Activated T-cell treated with anti-CD3 and anti-CD28 coated beads, Interleukin-2, amount 50 U/mL, for 48 hours (primary cell): ENCODE results near the gene VPS9D1.
"Not testable (repeated sequence)": the region's sequence is repeated elsewhere in the genome, so short reads cannot be mapped to it uniquely, and the experiment has no call there.

Experiments used
- DNase-seq, 2 experiments: peaks; one replicate each; pipeline ENCODE4 v3.0.0-alpha.2; 2020

The VPS9D1 gene

DNA sequence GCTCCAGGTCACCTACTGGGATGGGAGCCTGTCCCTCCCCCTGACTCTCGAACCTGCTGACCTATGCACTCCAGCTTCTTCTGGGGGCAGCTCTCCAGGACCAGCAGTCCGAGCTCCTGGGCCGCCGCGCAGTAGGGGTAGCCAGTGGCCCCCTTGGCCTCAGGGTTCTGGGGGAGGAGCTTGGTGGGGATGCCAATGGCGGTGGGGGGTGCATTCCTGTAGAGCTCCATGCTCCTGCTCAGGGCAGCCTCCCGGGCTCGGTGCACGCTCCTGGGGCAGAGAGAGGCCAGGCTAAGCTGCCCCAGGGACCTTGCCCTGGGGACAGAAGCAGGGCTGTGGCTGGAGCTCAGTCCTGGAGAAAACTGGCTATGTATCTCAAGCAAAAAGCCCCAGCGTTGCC lies 11.5 kb downstream of the VPS9D1 start:
- DNase-seq = no peak

DNA sequence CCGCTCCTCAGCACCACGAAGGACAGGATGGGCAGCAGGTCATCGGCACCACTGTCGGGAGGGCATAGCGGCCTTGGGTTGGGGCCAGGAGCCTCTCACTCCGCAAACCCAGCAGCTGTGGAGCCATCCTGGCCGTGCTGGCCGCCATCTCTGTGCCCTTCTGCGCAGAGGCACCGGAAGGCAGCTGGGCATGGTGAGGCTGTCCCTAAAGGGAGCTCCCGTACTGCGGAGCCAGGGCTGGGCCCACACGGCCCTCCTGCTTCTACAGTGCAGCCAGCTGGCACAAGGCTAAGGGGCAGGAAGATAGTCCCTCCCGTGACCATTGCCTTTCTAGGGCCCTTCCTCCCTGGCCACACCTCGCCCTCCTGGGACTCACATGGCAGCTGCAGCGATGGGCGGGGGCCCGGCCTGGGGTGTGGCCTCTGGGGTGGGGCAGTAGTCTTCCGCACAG lies 12.2 kb downstream of the VPS9D1 start:
- no peak for DNase-seq

DNA sequence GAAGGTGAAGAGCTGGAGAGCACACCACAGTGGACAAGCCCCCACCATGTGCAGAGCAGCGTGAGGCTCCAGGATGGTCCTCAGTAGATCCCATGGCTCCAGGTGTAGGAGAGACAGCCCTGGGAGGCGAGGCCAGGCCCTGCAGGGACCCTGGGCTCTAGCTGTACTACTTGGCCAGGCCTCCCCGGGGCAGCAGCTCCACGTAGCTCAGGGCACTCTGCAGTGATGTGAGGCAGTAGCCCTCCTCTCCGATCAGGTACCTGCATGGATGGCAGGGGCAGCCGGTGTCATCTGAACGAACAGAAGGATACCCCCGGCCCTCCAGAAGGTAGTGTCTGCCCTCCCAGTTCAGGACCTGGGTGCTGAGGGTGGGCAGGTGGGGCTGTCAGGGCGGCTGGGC lies 13.0 kb downstream of the VPS9D1 start:
- DNase-seq = no peak

DNA sequence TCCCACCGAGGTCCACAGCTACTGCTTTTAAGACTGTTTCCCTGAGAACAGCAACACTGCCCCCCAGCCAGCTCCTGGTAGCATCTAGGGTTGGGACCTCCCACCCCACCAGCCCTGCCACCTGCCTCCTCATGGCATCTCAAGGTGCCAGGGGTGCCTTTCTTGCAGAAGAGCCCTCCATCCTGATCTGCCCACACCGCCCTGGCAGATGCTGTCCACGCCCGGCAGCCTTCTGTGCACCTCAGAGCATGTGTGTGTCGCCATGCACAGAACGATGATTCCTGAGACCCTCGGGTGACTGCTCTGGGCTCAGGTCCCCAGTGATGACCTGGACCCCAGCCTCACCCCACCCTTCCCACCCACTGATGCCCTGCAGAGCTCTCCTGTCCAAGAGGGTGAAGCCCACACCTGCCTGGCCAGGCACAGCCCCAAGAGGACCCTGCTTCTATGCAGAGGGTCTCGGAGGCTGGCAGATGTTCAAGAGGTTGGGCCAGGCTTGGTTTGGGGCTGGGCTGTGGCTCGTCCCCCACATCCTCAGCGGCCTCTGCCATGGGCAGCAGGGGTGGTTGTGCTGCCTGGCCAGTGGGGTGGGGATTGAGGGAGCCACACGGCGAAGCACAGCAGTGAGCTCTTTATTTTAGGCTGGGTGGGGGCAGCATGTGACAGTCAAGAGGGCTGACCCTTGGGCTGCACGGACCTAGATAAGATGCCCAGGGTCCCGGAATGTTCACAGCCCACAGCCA lies 14.0 kb downstream of the VPS9D1 start:
- DNase-seq = no peak

DNA sequence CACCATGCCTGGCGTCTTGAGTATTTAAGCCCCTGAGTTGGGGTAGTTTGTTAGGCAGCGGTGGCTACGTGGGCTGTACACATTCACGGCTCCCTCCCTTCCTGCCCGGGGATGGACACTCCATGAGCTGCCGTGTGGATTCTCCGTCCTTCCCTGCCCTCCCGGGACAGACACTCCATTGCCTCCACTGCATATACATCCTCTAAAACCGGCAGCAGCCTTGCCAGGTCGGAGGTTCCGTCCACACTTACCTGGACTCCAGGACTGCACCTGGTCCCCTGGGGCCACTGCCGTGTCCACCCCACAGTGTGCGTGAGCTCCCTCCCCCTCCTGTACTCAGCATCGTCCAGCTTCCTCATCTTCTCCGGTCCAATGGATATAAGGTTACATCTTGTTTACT lies 15.7 kb downstream of the VPS9D1 start:
- no peak for DNase-seq

DNA sequence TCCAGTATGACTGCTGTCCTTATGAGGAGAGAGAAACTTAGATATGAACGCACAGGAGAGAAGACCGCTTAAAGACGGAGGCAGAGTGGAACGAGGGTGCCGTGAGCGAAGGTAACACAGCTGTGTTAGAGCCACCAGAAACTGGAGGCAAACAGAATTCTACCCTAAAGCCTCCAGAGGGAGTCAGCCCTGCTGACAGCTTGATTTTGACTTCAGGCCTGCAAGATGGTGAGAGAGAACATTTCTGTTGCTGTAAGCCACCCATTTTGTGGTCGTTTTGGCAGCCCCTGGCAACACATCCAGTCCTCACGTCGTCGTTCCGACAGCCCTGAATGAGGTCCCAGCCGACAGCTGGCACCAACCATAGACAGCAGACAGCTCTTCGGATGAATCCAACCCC lies 16.4 kb downstream of the VPS9D1 start:
- DNase-seq = no peak

DNA sequence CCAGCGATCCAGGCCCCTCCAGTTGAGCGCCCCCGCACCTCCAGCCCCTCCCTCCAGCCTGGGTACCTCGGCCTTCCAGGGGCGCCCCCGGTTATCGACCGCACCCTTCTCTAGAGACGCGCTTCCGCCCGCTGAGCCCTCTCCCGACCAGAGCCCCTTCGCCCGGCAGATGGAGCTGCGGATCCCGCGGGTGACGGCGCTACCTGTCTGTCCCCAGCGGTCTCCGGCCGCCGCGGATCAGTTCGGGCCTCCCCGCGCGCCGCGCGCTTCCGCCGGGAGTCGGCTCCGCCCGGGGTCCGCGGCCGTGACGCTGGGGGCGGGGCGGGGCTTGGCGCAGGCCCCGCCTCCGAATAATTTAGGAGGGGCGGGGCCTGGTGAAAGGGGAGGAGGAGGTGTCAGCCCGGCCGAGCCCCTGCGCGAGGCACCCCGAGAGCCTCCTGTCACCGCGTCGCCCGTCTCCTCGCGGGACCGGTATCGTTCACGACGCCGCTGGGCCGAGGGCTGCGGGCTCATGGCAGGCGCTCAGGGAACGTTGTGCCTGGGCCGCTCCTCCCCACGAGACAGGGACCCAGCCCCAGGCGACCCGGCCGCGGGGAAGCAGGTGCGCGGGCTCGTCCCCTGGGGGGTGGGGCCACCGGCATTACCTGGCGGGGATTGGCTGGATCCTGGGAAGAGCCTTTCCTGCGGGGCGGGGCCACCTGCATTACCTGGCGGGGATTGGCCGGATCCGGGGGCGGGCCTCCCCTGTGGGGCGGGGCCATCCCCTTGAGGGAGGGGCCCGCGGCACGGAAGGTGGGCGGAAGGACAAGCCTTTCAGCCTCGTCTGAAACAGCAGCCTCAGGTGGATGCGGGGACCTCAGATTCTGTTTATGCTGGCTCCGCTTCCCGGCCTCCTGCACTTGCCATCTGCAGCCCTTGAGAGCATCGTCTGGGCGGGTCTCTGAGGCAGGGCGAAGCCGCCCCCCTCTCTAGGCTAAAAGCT lies 19.0 kb downstream of the VPS9D1 start, which contains the start of gene SPATA2L:
Gene SPATA2L (minus strand): TSS at position 281 of the 982 bp plus-strand sequence. CDS start 473 bp downstream, outside the sequence.
- peak; percentile 98 to 99 for DNase-seq

DNA sequence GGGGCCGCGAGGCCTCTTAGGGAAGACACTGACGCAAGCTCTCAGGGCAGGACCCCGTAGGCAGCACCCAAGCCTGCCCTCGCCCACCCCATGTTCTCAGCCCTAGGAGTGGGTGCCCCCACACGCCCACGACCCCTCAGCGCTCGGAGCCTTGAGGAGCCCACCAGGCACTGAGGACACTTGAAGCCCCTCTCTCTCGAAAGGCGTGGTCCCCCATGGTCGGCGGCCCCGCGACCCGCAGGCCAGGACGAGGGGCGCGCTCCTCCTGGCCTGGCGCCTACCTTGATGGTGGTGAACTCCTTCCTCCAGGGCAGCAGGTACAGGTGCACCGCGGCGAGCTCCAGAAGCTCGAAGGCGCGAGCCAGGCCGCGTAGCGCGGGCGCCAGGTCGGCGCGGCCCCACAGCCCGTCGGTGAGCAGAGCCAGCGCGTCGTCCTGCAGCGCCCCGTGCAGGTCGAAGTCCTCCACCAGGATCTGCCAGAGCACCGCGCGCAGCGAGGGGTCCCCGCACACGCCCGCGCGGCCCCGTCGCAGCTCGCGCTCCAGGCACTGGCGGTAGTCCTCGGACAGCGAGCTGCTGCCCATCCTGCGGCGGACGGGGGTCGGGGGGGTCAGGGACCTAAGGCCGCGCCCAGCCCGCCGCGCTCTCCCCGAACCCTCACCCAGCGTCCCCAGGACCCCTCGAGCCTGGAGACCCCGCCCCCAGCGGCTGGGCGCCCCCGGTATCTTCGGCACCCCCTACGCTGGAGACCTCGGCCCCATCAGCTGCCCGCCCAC lies 19.9 kb downstream of the VPS9D1 start:
- peak; percentile 58 to 69 for DNase-seq

DNA sequence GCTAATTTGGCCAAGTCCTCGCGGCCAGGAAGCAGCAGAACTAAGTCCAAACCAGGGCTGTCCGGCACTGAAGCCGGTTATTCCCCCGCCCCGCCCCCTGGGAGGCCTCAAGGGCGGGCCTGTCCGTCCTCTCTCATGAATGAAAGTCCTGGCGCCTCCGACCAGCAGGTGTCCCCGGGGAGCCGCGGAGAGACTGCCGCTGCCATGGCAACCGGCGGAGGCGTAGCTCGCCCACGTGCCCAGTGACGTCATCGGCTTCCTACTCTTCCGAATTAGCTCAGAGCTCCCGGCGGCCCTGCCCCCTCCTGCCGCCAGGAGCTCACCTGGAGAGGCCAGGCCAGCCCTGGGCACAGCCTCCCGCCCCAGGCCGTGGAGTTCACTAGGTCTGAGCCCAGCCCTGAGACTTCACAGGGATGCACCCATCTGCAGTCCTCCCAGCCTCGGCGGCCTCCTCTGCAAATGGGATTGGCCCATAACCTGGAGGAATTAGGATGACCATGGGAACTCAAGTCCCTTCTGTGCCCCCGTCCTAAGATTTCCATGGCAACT lies 20.5 kb downstream of the VPS9D1 start:
- peak; percentile 97 to 98 for DNase-seq

DNA sequence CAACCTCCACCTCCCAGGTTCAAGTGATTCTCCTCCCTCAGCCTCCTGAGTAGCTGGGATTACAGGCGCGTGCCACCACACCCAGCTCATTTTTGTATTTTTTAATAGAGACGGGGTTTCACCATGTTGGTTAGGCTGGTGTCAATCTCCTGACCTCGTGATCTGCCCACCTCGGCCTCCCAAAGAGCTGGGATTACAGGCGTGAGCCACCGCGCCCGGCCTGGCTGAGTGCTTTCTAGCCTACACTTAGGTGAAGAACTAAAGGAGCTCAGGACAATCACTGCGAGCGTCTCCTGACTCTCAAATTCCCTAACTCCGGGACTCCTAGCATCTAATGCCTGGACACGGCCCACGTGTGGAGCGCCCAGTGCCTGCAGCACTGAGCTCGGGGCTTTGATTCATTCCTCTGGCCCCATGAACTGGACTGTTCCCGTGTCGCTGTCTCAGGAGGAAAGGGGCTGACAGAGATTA lies 21.0 kb downstream of the VPS9D1 start:
- DNase-seq = not testable (repeated sequence)

DNA sequence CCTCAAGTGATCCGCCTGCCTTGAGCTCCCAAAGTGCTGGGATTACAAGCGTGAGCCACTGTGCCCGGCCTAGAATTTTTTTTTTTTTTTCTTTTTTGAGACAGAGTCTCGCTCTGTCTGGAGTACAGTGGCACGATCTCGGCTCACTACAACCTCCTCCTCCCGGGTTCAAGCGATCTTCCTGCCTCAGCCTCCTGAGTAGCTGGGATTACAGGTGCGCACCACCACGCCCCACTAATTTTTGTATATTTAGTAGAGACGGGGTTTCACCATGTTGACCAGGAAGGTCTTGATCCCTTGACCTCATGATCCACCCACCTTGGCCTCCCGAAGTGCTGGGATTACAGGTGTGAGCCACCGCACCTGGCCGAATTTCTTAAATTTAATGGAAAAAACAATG lies 22.0 kb downstream of the VPS9D1 start:
- DNase-seq = not testable (repeated sequence)

DNA sequence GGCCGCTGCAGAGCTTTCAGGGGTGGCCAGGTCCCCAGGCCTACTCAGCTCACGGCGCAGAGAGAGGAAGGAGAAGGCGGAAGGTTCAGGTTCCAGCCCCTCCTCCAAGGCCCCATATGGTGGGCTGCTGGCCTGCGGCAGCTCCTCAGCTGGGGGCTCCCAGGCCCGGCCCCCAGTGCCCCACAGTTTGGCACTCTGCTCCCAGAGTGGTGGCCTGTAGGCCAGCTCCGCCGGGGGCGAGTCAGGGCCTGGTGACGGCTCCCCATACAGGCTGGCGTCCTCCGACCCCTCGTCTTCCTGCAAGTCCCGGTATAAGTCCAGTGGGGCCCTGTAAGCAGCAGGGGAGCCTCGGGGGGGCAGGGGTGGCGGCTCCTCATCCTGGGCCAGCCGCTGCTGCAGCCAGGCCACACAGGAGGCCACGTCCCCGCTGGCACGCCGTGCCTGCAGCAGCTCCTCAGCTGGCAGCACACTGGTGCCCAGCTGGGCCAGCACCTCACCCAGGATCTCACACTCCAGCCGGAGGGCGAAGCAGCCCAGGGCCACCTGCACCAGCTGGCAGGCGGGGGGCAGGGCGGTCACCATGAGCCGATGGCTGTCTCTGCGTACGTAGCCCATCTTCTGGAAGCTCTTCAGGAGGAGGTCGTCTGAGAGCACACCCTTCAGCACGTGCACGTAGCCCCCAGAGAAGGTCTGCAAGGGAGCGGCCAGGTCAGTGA lies 22.9 kb downstream of the VPS9D1 start:
- DNase-seq = peak in 1 of 2 experiments; percentile 20

DNA sequence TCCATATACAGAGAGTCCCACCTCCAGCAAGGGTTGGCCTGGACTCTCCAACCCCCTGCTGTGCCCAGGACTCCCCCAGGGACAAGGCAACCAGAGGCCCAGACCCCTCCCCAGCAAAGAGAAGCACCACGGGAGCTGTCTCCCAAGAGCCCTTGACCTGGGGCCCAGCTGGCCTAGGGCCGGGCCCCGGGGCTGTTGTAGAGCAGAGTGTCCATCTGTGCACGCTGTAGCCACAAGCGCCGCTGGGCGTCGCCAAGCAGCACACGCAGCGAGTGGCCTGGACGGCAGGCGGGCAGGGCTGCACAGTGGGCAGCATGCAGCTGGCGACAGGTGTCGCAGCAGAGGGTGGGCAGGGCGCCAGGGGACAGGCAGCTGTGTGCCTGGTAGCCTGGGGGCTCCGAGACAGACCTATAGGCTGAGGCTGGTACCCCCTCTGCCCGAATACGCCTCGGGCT lies 23.5 kb downstream of the VPS9D1 start:
- peak in 1 of 2 experiments; percentile 17 for DNase-seq

DNA sequence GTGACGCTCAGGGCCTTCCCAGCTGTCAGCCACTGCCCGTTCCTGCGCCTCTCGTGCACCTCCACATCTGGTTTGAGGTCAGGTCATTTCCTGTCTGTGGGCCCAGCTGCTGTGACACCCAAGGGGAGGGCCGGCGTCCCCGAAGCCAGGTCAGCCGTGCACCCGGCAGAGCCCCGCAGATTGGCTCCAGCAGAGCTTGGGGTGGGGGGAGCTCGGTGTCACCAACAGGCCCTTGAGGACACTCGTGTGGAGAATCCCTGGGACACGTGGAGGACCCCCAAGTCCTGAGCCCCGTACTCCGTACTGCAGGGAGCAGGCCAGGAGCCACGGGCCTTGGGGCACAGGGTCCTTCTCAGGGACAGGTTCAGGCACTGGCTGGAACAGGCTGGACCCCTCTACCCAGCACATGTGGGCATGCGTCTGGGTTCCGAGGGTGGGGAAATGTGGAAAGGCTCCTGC lies 24.0 kb downstream of the VPS9D1 start:
- DNase-seq = peak in 1 of 2 experiments; percentile 47

DNA sequence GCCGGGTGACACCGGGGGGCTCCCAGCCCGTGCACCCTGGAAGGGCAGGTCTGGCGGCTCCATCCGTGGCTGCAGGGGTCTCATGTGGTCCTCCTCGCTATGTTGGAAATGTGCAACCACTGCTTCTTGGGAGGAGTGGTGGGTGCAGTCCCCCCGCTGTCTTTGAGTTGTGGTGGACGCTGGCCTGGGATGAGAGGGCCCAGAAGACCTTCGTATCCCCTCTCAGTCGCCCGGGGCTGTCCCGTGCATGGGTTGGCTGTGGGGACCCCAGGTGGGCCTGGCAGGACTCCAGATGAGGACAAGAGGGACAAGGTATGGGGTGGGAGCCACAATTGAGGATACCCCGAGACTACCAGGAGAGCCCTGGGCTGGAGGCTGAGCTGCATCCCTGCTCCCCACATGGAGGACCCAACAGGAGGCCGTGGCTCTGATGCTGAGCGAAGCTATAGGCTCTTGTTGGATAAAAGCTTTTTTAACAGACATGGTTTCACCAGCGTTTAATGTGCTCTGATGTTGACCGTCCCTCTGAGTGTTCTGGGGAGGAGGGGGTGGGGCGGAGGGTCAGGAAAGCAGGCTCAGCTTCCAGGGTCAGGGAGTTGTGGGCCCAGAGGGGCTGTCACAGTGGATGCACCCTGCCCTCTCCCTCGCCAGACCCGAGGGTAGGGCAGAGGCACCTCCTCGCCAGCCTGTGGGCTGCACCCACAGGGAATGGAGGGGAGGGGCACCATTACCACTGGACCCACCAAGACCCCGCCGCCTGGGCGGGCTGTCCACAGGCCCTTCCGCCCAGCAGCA lies 24.6 kb downstream of the VPS9D1 start:
- no peak for DNase-seq

DNA sequence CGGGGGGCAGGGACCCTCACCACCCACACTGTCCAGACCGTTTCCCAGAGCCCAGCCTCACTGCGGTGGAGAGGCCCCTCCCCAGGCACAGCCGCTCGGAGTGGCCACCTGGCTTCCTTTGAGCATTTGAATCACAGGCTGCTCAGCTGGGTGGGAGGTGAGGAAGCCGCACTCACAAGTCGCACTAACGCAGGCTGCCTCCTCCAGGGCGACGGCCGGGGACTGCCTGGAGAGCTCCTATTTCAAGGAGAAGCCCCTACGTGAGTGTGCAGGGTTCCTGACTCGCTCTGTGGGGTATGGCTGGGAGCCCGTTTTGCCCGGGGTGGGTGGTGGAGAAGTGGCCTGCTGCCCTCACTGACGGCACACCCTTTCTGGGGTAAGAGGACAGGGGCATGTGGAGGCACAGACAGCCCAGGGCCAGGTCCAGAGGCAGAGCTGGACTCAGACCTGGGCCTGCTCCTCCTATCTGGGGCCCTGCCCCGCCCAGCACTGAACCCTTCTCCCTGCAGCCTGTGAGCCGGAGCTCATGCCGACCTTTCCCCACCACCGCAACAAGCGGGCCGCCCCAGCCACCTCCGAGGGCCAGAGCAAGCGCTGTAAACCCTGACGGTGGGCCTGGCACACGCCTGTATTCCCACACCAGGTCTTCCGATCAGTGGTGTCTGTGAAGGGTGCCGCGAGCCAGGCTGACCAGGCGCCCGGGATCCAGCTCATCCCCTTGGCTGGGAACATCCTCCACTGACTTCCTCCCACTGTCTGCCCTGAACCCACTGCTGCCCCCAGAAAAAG lies 25.4 kb downstream of the VPS9D1 start:
- no peak for DNase-seq

DNA sequence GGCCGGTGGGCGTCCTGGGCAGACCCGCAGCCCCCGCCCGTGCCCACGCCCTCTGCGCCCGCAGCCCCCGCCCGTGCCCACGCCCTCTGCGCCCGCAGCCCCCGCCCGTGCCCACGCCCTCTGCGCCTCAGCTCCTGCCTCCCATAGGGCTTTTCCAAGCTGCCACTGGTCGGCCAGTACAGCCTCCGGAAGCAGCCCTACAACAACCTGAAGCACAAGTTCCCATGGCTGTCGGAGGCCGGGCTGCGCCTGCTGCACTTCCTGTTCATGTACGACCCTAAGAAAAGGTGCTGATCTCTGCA lies 26.0 kb downstream of the VPS9D1 start:
- not testable (repeated sequence) for DNase-seq

DNA sequence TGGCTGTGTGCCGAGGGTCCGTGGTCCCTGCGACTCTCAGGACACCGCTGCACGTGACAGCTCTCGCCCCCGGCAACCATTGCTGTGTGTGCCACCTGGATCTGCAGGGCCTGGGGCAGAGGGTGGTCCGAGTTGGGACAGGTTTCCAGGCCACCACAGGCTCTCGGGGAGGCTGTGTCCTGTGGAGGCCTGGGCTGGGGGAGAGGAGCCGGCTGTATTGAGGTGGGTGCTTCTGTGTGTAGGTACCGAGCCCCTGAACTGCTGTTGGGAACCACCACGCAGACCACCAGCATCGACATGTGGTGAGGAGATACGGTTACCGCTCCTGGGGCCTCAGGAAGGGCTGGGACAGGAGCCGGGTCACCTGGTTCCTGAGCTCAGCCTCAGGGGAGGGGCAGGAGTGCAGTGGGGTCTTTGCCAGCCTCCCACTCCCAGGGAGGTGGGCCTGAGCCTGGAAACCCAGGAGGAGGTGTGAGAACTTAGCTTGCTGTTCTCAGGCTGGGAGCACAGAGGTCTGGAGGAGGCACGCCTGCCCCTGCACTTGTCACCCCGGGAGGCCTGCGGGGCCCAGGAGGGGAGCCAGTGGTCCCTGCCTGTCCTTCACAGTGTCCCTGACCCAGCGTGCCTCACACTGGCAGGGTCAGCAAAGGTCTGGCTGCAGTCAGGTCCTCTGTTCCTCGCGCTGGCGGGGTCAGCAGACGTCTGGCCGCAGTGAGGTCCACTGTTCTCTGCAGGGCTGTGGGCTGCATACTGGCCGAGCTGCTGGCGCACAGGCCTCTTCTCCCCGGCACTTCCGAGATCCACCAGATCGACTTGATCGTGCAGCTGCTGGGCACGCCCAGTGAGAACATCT lies 26.5 kb downstream of the VPS9D1 start:
- DNase-seq = no peak

DNA sequence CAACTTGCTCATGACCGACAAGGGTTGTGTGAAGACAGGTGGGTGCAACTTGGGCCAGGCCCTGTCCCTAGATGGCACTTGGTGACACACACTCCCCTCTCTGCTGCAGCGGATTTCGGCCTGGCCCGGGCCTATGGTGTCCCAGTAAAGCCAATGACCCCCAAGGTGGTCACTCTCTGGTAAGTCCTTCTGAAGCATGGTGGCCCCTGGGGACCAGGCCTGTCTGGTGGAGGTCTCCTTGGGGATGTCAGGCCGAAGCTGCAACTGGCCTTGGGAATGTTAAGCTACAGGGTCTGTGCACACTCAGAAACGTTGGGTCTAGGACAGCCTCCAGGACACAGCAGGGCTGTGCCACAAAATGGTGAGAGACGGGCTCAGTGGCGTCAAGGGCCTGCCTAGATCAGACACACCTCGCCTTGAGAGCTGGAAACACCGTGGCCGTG lies 27.4 kb downstream of the VPS9D1 start:
- DNase-seq = no peak
